ENCODE data around the gene MKLN1. TPM values are rescaled to one million over a fixed set of nuclear protein-coding genes. Genes with fewer than 3 reads are reported as not detected.

MKLN1 gene
- total and polyA plus RNA-seq, 2 donors (not counting 1 experiment from before 2014, with no cell fraction given) = 8.5 to 68.4 TPM

DNA sequence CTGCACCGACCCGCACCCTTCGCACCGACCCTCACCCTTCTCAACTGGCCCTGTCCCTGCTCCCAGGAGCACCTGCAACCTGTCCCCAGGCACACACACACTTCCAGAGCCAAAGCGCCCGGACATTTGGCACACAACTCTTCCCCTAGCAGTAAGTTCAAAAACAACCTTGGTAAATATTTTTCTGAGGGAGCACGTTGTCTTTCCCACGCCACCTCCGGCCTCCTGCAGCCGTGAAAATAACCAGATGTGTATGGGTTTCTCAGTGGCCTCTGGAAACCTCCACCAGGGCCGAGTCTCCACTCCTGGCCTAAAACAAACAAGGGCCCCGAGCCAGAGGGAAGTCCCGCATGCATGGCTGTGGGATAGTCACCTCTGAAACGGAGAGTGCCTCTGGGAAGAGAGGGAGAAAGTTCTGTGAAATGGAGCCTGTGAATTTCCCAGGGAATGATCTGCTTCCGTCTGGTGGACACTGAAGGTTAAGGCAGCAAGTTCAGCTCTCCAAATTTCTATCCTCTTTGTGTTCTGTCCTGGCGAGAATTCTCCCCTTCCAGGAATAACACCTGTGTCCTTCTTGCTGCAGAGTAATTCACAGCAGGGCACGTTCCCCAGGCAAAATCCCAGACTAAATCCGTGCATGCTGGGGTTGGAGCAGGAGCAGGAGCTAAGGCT, 213.0 kb downstream of the MKLN1 start:
- no peak overlapping the region for H3K4me3 Mint-ChIP-seq
- no peaks in the 10 kb centered on the region for H3K9me3 Mint-ChIP-seq (ENCODE audit: insufficient read depth)
- WGBS (ENCODE audit: insufficient coverage) = 96% methylated on average over 15 of the region's 18 CpGs
- H4K20me1 ChIP-seq (ENCODE audit: control insufficient read depth, insufficient read depth, low read length, poor library complexity, severe bottlenecking) = no peaks in the 10 kb centered on the region
- H2AFZ ChIP-seq (ENCODE audit: insufficient read depth, low read depth, low read length, poor library complexity, severe bottlenecking) = no peak overlapping the region
- H3K4me1 ChIP-seq (ENCODE audit: control insufficient read depth in 2 of 2, insufficient read depth in 2 of 2, low read length in 2 of 2) = no peaks in the 10 kb centered on the region
- DNase-seq (no peak), ATAC-seq (ENCODE audit: low read depth) (no peak)
- H3K79me2 ChIP-seq (ENCODE audit: control insufficient read depth, insufficient read depth, low read length) = no peaks in the 10 kb centered on the region
- ChIA-PET CTCF (no interaction called here), POLR2A (no interaction called here)
- no peaks in the 10 kb centered on the region for H3K27me3 ChIP-seq (replicated peaks in 1 of 4; ENCODE audit: control extremely low read depth in 1 of 4, control insufficient read depth in 3 of 4, insufficient read depth in 4 of 4, low read length in 3 of 4)
- no peak overlapping the region for H3K9ac ChIP-seq (ENCODE audit: low read length)
- no peaks in the 10 kb centered on the region for H3K4me1 Mint-ChIP-seq
- H3K27ac Mint-ChIP-seq = no peak overlapping the region
- no peaks in the 10 kb centered on the region for H3K36me3 ChIP-seq (replicated peaks in 1 of 2; ENCODE audit: control extremely low read depth in 1 of 2, control insufficient read depth in 1 of 2, extremely low read depth in 1 of 2, insufficient read depth in 2 of 2, low read length in 1 of 2)
- no peak overlapping the region for H3K27ac ChIP-seq (ENCODE audit: low read length in 2 of 2)
- H3K4me3 ChIP-seq (ENCODE audit: control extremely low read depth in 1 of 5, extremely low read depth in 1 of 5, insufficient read depth in 1 of 5, low read depth in 2 of 5, low read length in 4 of 5) = no peak overlapping the region
- no peak for TF ChIP-seq EZH2 (IDR thresholded peaks at IDR 0.05; ENCODE audit: borderline replicate concordance, insufficient read depth, low read depth, low read length, poor library complexity, severe bottlenecking)
- TF ChIP-seq, protein P1, sequence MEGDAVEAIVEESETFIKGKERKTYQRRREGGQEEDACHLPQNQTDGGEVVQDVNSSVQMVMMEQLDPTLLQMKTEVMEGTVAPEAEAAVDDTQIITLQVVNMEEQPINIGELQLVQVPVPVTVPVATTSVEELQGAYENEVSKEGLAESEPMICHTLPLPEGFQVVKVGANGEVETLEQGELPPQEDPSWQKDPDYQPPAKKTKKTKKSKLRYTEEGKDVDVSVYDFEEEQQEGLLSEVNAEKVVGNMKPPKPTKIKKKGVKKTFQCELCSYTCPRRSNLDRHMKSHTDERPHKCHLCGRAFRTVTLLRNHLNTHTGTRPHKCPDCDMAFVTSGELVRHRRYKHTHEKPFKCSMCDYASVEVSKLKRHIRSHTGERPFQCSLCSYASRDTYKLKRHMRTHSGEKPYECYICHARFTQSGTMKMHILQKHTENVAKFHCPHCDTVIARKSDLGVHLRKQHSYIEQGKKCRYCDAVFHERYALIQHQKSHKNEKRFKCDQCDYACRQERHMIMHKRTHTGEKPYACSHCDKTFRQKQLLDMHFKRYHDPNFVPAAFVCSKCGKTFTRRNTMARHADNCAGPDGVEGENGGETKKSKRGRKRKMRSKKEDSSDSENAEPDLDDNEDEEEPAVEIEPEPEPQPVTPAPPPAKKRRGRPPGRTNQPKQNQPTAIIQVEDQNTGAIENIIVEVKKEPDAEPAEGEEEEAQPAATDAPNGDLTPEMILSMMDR (IDR thresholded peaks at IDR 0.05) = no peak
- intact Hi-C loops (cut with micrococcal nuclease) = no loop called here
- no peaks in the 10 kb centered on the region for H3K27me3 Mint-ChIP-seq
- no peaks in the 10 kb centered on the region for H3K9me3 ChIP-seq (ENCODE audit: control extremely low read depth in 1 of 3, control insufficient read depth in 2 of 3, insufficient read depth in 1 of 3, low read length in 2 of 3)
- no peak overlapping the region for H3K4me2 ChIP-seq (replicated peaks; ENCODE audit: low read depth, low read length, poor library complexity, severe bottlenecking)

DNA sequence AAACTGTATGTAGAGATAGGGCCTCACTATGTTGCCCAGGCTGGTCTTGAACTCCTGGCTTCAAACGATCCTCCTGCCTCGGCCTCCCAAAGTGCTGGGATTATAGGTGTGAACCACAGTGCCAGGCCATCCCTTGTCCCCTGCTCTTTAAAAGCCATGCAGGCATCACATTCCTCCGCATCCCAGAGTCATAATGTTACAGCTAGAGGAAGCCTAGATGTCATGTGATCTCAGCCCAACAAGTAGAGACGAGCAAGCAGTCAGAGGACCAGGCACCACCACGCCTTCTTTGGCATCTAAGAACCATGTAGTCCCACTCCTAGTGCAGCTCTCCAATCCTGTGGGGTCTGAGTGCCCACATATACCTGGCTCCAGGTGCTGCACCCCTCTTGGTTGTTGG, 215.6 kb downstream of the MKLN1 start:
- DNase-seq (no peak), ATAC-seq (ENCODE audit: low read depth) (no peak)
- Histone ChIP-seq H3K9me3 (ENCODE audit: control extremely low read depth in 1 of 3, control insufficient read depth in 2 of 3, insufficient read depth in 1 of 3, low read length in 2 of 3) (peaks cover 0 to 3% (median 0%) of the 10 kb centered on the region in 3 donors), H4K20me1 (ENCODE audit: control insufficient read depth, insufficient read depth, low read length, poor library complexity, severe bottlenecking) (no peaks in the 10 kb centered on the region), H2AFZ (ENCODE audit: insufficient read depth, low read depth, low read length, poor library complexity, severe bottlenecking) (no peak overlapping the region), H3K36me3 (replicated peaks in 1 of 2; ENCODE audit: control extremely low read depth in 1 of 2, control insufficient read depth in 1 of 2, extremely low read depth in 1 of 2, insufficient read depth in 2 of 2, low read length in 1 of 2) (no peaks in the 10 kb centered on the region), H3K4me2 (replicated peaks; ENCODE audit: low read depth, low read length, poor library complexity, severe bottlenecking) (no peak overlapping the region), H3K4me3 (ENCODE audit: control extremely low read depth in 1 of 5, extremely low read depth in 1 of 5, insufficient read depth in 1 of 5, low read depth in 2 of 5, low read length in 4 of 5) (no peak overlapping the region), H3K27ac (ENCODE audit: low read length in 2 of 2) (no peak overlapping the region), H3K27me3 (replicated peaks in 1 of 4; ENCODE audit: control extremely low read depth in 1 of 4, control insufficient read depth in 3 of 4, insufficient read depth in 4 of 4, low read length in 3 of 4) (no peaks in the 10 kb centered on the region), H3K79me2 (ENCODE audit: control insufficient read depth, insufficient read depth, low read length) (no peaks in the 10 kb centered on the region), H3K4me1 (ENCODE audit: control insufficient read depth in 2 of 2, insufficient read depth in 2 of 2, low read length in 2 of 2) (no peaks in the 10 kb centered on the region), H3K9ac (ENCODE audit: low read length) (no peak overlapping the region)
- POLR2A ChIA-PET = no interaction called here
- no peak overlapping the region for H3K27ac Mint-ChIP-seq
- H3K4me1 Mint-ChIP-seq = no peaks in the 10 kb centered on the region
- 100% methylated on average over 5 of the region's 5 CpGs for WGBS (ENCODE audit: insufficient coverage)
- H3K27me3 Mint-ChIP-seq = no peaks in the 10 kb centered on the region
- H3K9me3 Mint-ChIP-seq (ENCODE audit: insufficient read depth) = no peaks in the 10 kb centered on the region
- TF ChIP-seq, protein P1 (IDR thresholded peaks at IDR 0.05) = no peak
- no peak for TF ChIP-seq EZH2 (IDR thresholded peaks at IDR 0.05; ENCODE audit: borderline replicate concordance, insufficient read depth, low read depth, low read length, poor library complexity, severe bottlenecking)
- H3K4me3 Mint-ChIP-seq = no peak overlapping the region
- CTCF ChIA-PET = interaction anchor here (4.1 kb wide), 1 partner anchor 11 kb away, joined by 11 read pairs; no protein-coding TSS in a partner anchor
- intact Hi-C loops (cut with micrococcal nuclease) = no loop called here

Data from B cell (primary cell).